SU-DHL-6 (cell line): Measurements from ENCODE around the gene MYOF.

Experiments used
- CTCF ChIP-seq: fragments of 200-600 bp; sonication (generic); IDR thresholded peaks from one replicate; pipeline ENCODE4 v1.5.1; 2017; ENCODE audit warnings: antibody characterized with exemption, mild to moderate bottlenecking, low read length, moderate library complexity; ENCODE audit not compliant: insufficient read depth, poor library complexity, severe bottlenecking
- EZH2phosphoT487 ChIP-seq: fragments of 200-600 bp; sonication (generic), shearing (Covaris generic); conservative IDR thresholded peaks from 2 replicates; pipeline ENCODE4 v1.6.1; 2018; ENCODE audit warnings: mild to moderate bottlenecking, antibody characterized with exemption, low read length, moderate library complexity, mixed read lengths

- no peak for TF ChIP-seq CTCF
- TF ChIP-seq EZH2phosphoT487, result no peak
These were observed 30.4 kb upstream of the MYOF start for GRCh38 chr10:93512565-93512964.
